Inflammatory macrophage treated with lipopolysaccharide for 1 hour (primary cell): Measurements from ENCODE around the gene PHF11.
"Not testable (repeated sequence)": the region's sequence is repeated elsewhere in the genome, so short reads cannot be mapped to it uniquely, and the experiment has no call there.

Source experiments
- DNase-seq, 2 donors: peaks; one replicate each; pipeline ENCODE4 v3.0.0-alpha.2; 2020 to 2022

PHF11 gene

DNA sequence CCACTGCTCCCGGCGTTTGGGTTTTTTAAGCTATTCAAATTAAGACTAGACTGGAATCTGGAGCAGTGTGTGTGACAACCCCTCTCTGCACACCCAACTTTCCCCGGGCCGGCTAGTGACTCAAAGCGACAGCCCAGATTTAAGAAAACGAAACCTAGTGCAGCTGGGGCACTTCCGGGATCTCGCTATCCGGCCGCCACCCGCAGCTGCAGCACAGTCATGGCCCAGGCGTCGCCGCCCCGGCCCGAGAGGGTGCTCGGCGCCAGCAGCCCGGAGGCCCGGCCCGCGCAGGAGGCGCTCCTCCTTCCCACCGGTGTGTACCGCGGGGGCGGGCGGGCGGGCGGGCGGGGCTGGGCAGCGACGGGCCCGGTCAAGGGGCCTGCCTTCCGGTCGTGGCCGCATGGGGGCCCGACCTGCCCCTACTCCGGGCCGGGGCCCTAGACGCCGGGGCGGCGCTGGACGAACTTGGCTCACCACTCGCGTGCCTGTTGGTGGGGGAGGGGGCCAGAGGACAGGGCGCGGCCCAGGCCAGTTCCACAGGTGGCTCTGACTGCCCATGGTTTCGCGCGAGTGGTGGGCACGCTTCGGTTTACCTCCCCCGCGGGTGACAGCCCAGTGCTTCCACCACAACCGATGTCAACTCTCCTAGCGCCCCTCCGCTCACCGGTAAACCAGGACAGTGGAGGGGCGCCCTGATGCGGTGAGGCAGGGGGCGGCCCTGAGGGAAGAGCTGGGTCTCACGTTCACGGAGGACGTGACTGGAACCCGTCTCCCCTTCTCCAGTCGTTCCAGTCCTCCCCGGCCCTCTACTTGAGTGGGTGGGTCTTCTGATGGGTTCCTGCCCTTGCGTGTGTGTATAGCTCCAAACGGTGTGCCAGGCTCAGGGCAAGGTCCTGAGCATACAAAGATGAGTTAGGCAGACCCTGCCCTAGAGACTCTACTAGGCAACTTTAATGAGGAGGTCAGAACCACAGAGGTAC lies at the start of gene PHF11:
TSS of gene PHF11 (plus strand) at position 171 of the 980 bp plus-strand sequence. CDS start at position 220, 49 bp downstream.
- DNase-seq = peak; percentile 81 to 88

DNA sequence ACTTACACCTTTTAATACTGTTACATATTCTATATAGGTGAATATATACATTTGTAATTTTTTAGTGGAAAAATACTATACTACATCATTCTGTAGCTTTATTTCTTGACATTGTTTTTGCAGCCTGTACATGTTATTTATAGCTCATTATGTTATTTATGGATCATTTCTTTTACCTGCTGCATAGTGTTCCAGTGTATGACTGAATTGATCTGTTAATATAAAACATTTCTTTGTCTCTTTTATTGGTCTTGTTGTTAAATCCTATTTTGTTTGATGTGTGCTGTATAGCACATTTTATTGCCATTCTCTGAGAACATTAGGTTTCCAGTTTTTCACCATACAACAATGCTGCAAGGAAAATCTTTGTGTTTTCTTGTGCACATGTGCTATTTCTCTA lies 49.3 kb upstream of the PHF11 start:
- no peak for DNase-seq

DNA sequence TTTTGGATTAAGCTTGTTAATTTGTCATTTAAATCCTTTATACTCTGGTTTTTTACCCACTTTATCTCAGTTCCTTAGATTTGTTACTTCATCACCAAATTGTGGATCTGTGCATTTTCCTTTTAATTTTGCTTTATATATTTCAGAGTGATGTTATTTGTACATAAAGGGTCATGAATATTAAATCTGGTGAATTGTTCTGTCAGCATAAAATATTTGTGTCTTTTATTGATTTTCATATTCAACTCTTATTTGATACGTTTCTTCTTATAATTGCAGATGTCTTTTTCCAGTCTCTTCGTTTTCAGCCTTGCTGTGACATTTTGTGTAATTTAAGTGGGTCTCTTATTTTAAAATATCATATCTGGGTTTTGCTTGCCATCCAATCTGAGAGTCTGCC lies 47.0 kb upstream of the PHF11 start:
- no peak for DNase-seq

DNA sequence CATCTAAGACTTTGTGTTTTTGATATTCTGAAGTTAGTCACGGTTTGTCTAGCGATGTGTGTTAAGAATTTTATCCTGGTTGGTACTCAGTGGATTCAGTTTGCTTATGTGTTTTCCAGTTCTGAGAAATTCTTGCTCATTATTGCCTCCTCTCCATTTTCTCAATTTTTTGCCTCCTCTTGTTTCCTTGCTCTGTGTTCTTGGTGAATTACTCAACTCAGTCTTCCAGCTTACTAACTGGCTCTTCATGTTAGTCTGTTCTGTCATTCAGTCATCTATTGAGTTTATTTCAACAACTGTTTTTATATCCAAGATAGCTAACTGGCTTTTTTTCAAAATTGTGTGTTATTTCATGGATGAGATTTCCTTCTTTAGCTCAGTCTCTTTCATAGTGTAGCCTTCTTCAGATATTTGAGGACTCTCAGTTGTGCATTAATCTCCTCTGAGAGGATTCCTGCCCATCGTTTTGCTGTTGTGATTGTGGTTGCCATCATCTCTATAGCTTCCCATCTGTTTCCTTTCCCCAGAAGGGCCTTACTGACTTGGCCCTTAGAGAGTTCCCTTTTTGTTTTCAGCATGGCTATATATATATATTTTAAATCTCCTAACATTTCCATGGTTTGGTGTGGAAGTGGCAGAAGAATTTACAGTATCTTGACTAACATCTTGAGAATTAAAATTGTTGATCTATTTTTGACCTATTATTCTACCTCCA lies 45.5 kb upstream of the PHF11 start:
- DNase-seq = no peak

DNA sequence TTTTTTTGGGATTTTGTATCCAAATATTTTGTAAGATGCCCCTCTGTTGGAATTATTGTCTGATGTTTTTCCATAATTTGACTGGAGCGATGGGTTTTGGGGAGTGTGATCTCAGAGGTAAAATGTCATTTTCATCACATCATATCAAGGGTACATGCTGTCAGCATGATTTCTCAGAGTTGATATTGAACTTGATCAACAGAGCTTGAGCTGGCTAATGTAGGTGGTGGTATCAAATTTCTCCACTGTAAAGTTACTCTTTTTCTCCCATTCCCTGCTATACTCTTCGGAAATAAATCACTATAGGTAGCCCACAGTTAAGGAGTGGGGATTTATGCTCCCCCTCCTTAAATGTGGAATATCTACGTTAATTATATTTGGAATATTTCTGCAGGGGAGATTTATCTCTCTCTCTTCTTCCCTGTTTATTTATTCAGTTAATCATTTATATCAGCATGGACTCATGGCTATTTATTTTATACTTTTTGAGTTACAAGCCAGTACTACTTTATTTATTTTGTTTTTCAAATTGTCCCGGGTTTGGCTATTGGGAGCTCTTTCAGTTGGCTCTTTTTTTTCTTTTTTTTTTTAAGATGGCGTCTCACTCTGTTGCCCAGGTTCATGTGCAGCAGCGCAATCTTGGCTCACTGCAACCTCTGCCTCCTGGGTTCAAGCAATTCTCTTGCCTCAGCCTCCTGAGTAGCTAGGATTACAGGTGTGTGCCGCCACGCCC lies 42.9 kb upstream of the PHF11 start:
- DNase-seq = no peak

DNA sequence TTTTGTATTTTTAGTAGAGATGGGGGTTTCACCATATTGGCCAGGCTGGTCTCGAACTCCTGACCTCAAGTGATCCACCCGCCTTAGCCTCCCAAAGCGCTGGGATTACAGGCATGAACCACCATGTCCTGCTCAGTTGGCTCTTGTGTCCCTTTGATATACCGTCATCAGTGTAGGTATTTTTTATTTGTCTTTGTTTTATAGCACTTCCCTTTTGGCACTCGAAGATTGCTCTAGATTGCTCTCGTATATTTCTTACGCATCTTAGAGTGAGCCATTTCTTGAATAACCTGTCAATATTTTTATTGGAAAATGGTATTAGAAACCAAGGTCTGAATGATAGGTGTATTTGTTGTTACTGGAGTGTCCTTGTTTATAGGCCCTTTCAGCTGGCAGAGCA lies 42.3 kb upstream of the PHF11 start:
- no peak for DNase-seq

DNA sequence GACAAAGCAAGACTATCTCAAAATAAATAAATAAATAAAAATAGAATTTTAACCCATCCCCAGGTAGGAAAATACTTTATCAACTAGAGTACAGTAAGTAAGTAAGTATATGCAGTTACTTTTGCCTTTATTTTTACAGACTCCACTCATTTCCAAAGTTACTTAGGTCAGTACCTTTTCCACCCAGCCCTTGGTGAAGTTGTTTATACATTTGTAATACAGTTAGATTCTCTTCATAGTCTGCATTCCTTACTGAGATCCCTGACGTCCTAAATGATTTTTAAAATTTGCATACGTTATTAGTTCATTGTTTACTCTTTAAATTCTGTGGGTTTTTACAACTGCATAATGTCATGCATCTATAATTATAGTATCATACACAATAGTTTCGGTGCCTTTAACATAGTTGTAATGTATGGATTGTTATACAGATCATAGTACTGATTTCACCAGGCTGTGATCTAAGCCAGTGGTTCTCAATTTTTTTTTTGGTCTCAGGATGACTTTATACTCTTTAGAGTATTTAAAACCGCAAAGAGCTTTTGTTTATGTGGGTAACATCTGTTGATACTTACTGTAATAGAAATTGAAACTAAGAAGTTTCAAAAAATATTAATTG lies 41.3 kb upstream of the PHF11 start:
- DNase-seq = no peak

DNA sequence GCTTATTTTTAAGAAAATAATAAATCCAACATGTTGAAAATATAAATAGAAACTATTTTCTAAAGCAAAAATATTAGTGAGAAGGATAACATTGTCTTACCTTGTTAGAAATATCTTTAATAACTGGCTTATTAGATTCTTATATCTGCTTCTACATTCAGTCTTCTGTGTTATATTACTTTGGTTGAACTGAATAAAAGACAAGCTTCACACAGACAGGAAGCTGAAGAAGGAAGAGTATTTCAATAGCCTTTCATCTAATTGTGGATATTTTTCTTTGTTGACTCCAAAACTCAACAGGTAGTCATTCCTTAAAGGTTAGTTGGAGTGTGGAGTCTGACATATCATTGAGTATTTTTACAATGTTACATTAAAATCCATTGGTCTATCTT lies 40.8 kb upstream of the PHF11 start:
- DNase-seq = no peak

DNA sequence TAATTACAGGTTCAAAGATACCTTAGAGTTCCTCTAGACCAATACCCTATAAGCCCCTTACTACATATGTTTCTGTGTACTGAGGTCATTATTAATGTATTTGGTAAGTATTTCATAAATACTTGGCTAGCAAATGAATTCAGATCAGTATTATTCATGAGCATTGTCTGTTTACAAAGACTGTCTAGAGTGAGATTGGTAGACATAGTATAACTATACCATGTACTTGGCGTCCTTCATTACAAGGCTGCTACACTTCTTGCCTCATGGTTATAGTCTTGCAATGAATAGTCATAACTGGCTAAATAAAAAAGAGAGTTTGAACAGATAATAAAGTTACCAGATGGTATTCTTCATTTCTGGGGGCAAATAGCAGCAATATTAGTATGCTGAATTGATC lies 39.6 kb upstream of the PHF11 start:
- DNase-seq = no peak

DNA sequence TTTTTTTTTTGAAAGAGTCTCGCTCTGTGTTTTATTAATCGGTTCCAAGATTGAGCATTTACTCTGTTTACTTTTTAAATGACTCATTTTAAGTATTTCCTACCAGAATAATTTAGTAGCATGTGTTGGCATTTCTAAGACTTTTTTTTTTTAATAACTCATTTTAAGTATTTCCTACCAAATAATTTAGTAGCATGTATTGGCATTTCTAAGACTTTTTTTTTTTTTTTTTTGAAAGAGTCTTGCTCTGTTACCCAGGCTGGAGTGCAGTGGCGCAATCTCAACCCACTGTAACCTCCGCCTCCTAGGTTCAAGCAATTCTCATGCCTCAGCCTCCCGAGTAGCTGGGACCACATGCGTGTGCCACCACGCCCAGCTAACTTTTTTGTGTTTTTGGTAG lies 38.5 kb upstream of the PHF11 start:
- no peak for DNase-seq

DNA sequence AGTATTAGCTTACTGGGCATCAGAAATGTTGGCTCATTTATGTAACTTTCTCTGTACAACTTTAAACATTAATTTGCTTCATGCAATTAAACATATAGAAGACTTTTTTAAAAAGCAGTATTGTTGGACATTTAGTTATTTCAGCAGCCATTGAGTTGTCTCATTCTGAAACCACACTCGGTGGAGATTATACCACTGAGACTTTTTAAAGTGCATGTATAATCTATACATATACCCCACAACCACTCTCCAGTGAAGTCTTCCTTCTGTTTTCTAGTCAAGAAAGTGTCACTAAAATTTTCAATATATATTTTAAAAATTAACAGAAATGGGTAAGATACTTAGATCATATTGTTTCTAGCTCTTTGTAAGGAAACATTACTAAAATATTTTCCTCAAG lies 36.2 kb upstream of the PHF11 start:
- DNase-seq = no peak

DNA sequence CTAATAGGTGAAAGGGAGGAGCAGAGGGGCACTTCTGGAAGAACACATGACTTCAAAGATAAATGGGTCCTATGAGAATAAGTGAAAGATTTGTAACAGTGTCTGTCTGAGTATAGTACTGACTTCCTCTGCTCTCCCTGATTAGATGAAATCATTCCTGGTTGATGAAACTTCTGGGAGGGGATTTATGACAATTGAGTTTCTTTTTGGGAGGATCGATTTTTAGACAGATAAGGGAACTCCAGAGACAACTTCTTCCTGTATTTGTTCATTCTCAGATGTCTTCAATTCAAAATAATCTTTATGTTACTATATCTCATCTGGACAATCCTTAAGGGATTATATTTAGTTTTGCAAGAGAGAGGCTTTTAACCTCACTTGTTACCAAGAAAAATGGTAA lies 31.7 kb upstream of the PHF11 start:
- no peak for DNase-seq

DNA sequence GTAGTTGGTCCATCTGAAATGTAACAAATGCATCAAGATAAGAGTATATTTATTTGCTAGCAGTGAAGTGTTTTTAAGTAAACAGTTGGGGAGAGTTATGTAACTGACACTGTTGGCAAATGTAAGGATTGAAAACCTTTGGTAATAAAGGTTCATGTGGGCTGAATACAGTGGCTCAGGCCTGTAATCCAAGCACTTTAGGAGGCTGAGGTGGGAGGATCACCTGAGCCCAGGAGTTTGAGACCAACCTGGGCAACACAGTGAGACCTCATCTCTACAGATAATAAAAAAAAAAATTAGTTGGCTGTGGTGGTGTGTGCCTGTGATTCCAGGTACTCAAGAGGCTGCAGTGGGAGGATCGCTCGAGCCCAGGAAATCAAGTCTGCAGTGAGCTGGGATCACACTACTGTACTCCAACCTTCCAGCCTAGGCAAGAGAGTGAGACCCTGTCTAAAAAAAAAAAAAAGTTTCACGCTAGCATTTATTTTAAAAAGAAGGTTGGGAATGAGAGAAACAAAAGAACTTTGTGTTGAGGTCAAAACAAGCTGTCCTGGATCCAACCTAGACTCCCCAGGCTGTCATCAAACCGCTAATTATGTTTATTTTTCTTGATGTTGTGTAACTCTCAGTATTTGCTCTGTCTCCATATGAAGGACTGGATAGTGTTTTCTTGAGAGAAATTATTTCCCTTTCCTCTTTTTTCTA lies 31.0 kb upstream of the PHF11 start:
- no peak for DNase-seq

DNA sequence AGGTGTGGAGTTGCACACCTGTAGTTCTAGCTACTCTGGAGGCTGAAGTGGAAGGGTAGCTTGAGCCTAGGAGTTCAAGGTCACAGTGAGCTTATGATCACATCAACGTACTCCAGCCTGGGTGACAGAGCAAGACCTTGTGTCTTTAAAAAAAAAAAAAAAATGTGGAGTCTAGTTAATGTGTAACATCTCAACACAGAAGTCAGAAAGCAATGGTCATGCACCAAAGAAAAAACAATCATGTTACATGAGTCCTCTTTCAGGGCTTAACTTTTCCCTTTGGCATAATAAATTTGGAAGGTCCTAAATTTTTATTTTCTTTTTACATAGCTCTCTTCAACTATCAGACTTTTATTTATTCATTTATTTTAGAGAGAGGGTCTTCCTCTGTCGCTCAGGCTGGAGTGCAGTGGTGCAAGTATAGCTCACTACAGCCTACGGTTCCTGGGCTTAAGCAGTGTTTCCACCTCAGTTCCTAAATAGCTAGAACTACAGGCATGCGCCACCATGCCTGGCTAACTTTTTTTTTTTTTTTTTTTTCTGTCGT lies 29.4 kb upstream of the PHF11 start:
- no peak for DNase-seq

DNA sequence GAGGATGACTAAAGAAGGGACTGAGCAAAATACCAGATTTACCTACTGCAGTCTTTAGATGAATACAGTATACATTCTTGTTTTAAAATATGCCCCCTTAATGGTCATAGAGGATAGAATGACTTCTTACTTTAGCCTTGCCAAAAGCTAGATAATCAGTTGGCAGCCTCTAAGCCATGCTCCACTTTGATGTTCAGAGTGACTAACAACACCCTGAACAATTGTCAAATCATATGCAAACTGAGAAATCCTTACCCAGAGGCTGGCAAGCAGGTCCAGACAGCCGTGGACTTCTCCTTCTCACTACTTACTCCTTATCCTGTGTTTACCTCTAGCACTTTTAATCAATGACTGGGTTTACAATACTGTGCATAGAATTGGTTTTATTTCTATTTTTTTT lies 23.6 kb upstream of the PHF11 start:
- no peak for DNase-seq

DNA sequence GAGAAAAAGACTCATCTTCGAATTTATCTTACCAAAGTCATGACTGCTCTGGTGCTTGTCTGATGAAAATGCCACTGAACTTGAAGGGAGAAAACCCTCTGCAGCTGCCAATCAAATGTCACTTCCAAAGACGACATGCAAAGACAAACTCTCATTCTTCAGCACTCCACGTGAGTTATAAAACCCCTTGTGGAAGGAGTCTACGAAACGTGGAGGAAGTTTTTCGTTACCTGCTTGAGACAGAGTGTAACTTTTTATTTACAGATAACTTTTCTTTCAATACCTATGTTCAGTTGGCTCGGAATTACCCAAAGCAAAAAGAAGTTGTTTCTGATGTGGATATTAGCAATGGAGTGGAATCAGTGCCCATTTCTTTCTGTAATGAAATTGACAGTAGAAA lies 19.2 kb upstream of the PHF11 start:
- no peak for DNase-seq

DNA sequence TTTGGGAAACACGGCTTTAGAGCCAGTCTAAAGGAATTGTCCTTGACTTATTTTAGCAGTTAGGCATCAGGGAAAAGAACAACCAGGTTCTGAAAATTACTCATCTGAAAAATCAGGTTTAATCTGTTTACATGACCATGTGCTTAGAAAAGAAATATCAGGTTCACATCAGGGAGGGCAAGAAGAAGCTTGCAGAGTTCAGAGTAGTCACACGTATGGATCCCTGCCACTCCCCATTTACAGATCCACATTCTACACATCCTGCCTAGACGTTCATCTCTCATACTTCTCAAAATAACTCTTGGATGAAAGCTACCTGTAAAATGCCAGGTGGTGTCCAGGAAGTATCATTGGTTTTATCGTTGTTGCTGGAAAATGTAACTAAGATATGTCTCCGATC lies 14.0 kb upstream of the PHF11 start:
- no peak for DNase-seq

DNA sequence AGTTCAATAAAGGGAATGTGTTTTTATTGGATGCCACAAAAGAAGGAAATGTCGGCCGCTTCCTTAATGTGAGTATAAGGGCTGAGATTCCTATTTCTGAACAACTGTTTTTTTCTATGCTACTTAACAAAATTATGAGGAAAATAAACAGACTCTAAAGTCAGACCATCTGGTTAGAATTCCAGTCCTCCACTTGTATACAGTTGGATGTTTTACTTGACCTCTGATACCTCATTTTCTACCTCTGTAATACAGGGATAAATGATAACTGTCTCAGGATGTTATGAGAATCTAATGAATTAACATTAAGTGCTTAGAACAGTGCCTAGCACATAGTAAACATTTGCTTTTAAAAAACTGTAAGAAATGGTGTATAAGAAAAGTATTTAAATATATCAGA lies 7.2 kb upstream of the PHF11 start:
- no peak for DNase-seq

DNA sequence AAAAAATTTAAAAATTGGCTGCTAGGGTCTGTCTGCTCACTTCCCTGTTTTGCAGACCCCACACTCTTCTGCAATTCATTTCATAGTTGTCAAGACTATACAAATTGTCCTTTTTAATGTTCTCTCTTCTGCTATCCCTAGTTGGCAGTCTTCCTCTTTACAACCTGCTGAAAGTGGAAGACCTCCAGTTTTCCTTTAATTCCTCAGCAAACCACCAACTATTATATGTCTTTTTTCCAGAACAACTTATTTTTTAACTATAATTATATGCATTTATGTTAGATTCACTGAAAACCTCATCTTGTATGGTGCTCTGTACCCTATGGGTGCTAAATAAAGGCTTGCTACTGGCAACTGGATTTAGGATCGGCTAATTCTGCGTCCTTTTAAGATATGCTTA lies 1.1 kb upstream of the PHF11 start:
- peak in 1 of 2 donors; percentile 20 for DNase-seq

DNA sequence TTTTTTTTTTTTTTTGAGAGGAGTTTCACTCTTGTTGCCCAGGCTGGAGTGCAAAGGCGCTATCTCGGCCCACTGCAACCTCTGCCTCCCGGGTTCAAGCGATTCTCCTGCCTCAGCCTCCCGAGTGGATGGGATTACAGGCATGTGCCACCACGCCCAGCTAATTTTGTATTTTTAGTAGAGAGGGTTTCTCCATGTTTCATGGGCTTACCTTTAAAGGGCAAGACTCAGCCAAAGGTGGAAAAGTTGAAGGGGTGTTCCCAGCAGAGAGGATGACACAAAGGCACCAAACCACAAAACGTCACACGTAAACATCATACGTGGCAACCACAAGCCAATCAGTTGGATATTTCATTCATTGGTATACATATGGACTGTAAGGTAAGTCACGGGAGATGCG lies 1.1 kb downstream of the PHF11 start:
- DNase-seq = not testable (repeated sequence)

DNA sequence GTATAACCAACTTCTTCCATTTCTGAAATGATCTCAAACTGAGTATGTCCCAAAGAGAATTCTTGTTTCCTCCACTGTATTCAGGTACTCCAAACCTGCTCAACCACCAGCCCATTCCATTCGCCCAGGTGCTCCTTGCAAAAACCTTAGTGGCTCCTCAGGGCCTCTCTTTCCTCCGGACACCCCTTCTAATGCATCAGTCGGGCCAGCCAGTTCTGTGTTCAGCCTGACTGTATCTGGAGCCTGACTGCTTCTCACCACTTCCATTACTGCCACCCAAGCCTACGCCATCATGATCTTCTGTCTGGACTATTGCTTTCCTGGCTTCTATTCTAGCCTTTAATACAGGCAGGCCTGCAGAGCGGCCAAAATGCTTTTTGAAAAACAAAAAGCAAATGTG lies 1.5 kb downstream of the PHF11 start:
- DNase-seq = no peak

DNA sequence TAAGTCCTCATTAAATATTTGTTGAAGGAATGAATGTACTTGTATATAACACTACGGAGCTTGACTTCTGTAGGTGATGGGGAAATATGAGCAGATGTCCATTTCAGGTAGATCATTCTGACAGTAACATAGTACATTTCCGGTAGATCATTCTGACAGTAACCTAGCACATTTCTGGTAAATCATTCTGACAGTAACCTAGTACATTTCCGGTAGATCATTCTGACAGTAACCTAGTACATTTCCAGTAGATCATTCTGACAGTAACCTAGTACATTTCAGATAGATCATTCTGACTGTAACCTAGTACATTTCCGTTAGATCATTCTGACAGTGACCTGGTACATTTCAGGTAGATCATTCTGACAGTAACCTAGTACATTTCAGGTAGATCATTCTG lies 2.5 kb downstream of the PHF11 start:
- DNase-seq = no peak
